Lower leg skin (tissue), 3 donors: Measurements from ENCODE around the gene FBXL3.

Experiments
- POLR2A ChIP-seq, 2 donors: fragments of 450-650 bp; IDR thresholded peaks; one replicate each; pipeline ENCODE4 v1.6.1; 2016 to 2017; ENCODE audit warnings: antibody characterized with exemption in 2 of 2, mild to moderate bottlenecking in 1 of 2, moderate library complexity in 1 of 2
- TF ChIP-seq, protein P1 (sequence below), 3 donors: fragments of 450-650 bp; IDR thresholded peaks; one replicate each; pipeline ENCODE4 v1.5.1; 2016; ENCODE audit warnings: antibody characterized with exemption in 3 of 3, mild to moderate bottlenecking in 3 of 3, moderate library complexity in 2 of 3

DNA sequence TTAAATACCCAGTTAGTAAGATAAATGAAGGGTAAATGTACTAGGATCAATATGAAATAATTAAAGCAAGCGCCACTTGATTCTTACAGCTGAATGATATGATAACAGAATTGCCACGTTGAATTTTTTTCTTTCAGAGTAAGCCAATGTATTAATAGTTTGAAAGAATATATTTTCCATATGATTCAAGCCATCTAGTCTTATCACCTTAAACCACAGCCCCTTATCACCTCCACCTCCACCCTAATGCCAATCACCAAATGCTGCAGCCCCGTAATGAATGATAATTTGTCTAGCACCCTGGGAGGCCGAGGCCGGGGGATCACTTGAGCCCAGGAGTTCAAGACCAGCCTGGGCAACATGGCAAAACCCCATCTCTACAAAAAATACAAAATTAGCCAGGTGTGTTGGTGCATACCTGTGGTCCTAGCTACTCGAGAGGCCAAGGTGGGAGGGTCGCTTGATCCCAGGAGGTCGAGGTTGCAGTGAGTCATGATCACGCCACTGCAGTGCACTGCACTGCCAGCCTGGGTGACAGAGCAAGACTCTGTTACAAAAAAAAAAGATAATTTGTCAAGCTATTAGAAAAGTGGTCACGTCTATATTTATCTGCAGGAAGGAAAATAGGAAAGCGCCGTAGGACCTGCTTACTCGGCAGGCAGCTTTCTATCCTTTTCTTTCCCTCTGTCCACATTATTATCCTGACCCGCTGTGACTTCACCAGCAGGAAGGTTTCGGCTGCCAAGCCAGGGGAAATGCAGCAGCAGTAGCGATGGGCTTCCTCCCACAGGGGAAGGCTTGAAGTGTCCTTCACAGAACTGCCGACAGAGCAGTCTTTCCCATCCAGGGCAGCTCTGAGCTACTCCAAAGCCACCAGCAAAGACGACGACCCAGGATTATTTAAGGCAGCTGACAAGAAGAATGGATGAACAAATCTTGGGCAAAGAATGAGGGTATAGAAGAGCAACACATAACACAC lies 54.8 kb downstream of the FBXL3 start:
- TF ChIP-seq, protein P1, sequence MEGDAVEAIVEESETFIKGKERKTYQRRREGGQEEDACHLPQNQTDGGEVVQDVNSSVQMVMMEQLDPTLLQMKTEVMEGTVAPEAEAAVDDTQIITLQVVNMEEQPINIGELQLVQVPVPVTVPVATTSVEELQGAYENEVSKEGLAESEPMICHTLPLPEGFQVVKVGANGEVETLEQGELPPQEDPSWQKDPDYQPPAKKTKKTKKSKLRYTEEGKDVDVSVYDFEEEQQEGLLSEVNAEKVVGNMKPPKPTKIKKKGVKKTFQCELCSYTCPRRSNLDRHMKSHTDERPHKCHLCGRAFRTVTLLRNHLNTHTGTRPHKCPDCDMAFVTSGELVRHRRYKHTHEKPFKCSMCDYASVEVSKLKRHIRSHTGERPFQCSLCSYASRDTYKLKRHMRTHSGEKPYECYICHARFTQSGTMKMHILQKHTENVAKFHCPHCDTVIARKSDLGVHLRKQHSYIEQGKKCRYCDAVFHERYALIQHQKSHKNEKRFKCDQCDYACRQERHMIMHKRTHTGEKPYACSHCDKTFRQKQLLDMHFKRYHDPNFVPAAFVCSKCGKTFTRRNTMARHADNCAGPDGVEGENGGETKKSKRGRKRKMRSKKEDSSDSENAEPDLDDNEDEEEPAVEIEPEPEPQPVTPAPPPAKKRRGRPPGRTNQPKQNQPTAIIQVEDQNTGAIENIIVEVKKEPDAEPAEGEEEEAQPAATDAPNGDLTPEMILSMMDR (IDR thresholded peaks at IDR 0.05), result no peak
- TF ChIP-seq POLR2A (IDR thresholded peaks at IDR 0.05), result no peak
